Effector memory CD4-positive, alpha-beta T cell (primary cell): ENCODE results near the gene ENO2.
A peak's percentile ranks its signal among the peaks of the same experiment; 100 is the strongest.

Experiments used
- DNase-seq, 3 donors: peaks; one replicate each; pipeline ENCODE4 v3.0.0-alpha.2; 2020
- H3K27ac ChIP-seq: 2 replicates; pipeline ENCODE4 v1.7.0; 2013; ENCODE audit warnings: mild to moderate bottlenecking, low read length, moderate library complexity; ENCODE audit not compliant: insufficient read depth, poor library complexity, severe bottlenecking
- H3K27me3 ChIP-seq: replicated peaks from 2 replicates; pipeline ENCODE4 v1.7.0; 2013; ENCODE audit warnings: mild to moderate bottlenecking, low read length; ENCODE audit not compliant: insufficient read depth, control insufficient read depth, poor library complexity, severe bottlenecking
- H3K36me3 ChIP-seq: 2 replicates; pipeline ENCODE4 v1.7.0; 2013; ENCODE audit warnings: mild to moderate bottlenecking, low read length, moderate library complexity; ENCODE audit not compliant: control insufficient read depth, insufficient read depth
- H3K4me1 ChIP-seq: 2 replicates; pipeline ENCODE4 v1.7.0; 2013; ENCODE audit warnings: low read length, mild to moderate bottlenecking; ENCODE audit not compliant: control insufficient read depth, insufficient read depth, poor library complexity, severe bottlenecking
- H3K4me3 ChIP-seq: 2 replicates; pipeline ENCODE4 v1.7.0; 2013; ENCODE audit warnings: low read length, low read depth, mild to moderate bottlenecking; ENCODE audit not compliant: insufficient read depth, poor library complexity, severe bottlenecking
- H3K9me3 ChIP-seq: 2 replicates; pipeline ENCODE4 v1.7.0; 2013; ENCODE audit warnings: mild to moderate bottlenecking, low read length, moderate library complexity; ENCODE audit not compliant: control insufficient read depth

ENO2 gene

GRCh38 chr12:6935371-6936193 lies 21.2 kb downstream of the ENO2 start:
- H3K9me3 ChIP-seq, result no peaks in the 10 kb centered on the region
- H3K27me3 ChIP-seq, result no peaks in the 10 kb centered on the region
- H3K4me3 ChIP-seq, result no peak overlapping the region
- H3K27ac ChIP-seq, result peak overlapping the region; percentile 84
- no peak for DNase-seq
- peaks cover 9% of the 10 kb centered on the region for H3K36me3 ChIP-seq
- peaks cover 23% of the 10 kb centered on the region for H3K4me1 ChIP-seq

- H3K4me1 ChIP-seq, result peaks cover 23% of the 10 kb centered on the region
- H3K4me3 ChIP-seq, result no peak overlapping the region
- H3K36me3 ChIP-seq, result peaks cover 9% of the 10 kb centered on the region
- H3K27ac ChIP-seq, result peak overlapping the region; percentile 84
- DNase-seq, result no peak
- H3K9me3 ChIP-seq, result no peaks in the 10 kb centered on the region
- H3K27me3 ChIP-seq, result no peaks in the 10 kb centered on the region
Observed at GRCh38 chr12:6936194-6936635, 21.8 kb downstream of the ENO2 start.

DNA sequence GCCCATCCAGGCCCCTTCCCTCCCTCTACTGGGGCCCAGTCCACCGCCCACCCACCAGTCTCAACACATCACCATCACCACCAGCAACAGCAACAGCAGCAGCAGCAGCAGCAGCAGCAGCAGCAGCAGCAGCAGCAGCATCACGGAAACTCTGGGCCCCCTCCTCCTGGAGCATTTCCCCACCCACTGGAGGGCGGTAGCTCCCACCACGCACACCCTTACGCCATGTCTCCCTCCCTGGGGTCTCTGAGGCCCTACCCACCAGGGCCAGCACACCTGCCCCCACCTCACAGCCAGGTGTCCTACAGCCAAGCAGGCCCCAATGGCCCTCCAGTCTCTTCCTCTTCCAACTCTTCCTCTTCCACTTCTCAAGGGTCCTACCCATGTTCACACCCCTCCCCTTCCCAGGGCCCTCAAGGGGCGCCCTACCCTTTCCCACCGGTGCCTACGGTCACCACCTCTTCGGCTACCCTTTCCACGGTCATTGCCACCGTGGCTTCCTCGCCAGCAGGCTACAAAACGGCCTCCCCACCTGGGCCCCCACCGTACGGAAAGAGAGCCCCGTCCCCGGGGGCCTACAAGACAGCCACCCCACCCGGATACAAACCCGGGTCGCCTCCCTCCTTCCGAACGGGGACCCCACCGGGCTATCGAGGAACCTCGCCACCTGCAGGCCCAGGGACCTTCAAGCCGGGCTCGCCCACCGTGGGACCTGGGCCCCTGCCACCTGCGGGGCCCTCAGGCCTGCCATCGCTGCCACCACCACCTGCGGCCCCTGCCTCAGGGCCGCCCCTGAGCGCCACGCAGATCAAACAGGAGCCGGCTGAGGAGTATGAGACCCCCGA lies 22.5 kb downstream of the ENO2 start:
- H3K27me3 ChIP-seq, result no peaks in the 10 kb centered on the region
- no peak for DNase-seq
- H3K9me3 ChIP-seq, result no peaks in the 10 kb centered on the region
- H3K27ac ChIP-seq, result peak overlapping the region; percentile 84
- H3K4me1 ChIP-seq, result peaks cover 23% of the 10 kb centered on the region
- peaks cover 9% of the 10 kb centered on the region for H3K36me3 ChIP-seq
- H3K4me3 ChIP-seq, result peak overlapping the region; percentile 56

GRCh38 chr12:6937481-6938352 lies 23.3 kb downstream of the ENO2 start:
- peak; percentile 86 to 91 (median 91) for DNase-seq
- H3K27ac ChIP-seq, result peak overlapping the region; percentile 84
- no peaks in the 10 kb centered on the region for H3K27me3 ChIP-seq
- peak overlapping the region; percentile 56 for H3K4me3 ChIP-seq
- H3K4me1 ChIP-seq, result peaks cover 23% of the 10 kb centered on the region
- no peaks in the 10 kb centered on the region for H3K9me3 ChIP-seq
- peaks cover 9% of the 10 kb centered on the region for H3K36me3 ChIP-seq

DNA sequence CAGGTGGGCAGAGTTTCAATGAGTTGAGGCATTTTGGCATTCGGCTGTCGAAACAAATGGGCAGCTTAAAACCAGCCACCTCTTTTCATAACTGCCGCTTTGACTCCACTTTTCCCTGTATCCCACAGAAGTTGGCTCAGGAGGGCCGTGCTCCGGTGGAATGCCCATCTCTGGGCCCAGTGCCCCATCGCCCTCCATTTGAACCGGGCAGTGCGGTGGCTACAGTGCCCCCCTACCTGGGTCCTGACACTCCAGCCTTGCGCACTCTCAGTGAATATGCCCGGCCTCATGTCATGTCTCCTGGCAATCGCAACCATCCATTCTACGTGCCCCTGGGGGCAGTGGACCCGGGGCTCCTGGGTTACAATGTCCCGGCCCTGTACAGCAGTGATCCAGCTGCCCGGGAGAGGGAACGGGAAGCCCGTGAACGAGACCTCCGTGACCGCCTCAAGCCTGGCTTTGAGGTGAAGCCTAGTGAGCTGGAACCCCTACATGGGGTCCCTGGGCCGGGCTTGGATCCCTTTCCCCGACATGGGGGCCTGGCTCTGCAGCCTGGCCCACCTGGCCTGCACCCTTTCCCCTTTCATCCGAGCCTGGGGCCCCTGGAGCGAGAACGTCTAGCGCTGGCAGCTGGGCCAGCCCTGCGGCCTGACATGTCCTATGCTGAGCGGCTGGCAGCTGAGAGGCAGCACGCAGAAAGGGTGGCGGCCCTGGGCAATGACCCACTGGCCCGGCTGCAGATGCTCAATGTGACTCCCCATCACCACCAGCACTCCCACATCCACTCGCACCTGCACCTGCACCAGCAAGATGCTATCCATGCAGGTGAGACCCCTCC lies 24.2 kb downstream of the ENO2 start:
- no peak overlapping the region for H3K4me3 ChIP-seq
- peaks cover 9% of the 10 kb centered on the region for H3K36me3 ChIP-seq

DNA sequence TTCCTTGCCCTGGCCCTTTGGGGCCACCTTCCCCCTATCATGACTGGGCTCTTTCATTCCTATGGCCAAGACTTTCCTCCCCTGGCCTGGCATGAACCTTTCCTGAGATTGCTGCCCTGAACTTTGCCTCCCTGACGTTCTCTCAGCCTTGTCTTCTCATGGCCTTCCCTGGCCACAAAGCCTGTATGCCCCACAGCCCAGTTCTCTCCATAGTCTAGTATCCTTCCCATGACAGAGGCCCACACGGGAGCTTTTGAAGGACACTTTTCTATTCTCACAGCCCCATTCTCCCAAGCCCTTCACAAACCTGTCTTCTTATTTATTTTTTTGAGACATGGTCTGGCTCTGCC lies 24.8 kb downstream of the ENO2 start:
- no peaks in the 10 kb centered on the region for H3K27me3 ChIP-seq
- no peak overlapping the region for H3K27ac ChIP-seq
- H3K4me1 ChIP-seq, result peaks cover 27% of the 10 kb centered on the region
- H3K4me3 ChIP-seq, result no peak overlapping the region
- H3K36me3 ChIP-seq, result peaks cover 9% of the 10 kb centered on the region
- no peaks in the 10 kb centered on the region for H3K9me3 ChIP-seq
- no peak for DNase-seq

More for the DNA sequence above, 24.2 kb downstream of the ENO2 start:
- H3K27me3 ChIP-seq, result no peaks in the 10 kb centered on the region
- no peaks in the 10 kb centered on the region for H3K9me3 ChIP-seq
- peaks cover 23% of the 10 kb centered on the region for H3K4me1 ChIP-seq
- no peak for DNase-seq
- peak overlapping the region; percentile 43 for H3K27ac ChIP-seq

DNA sequence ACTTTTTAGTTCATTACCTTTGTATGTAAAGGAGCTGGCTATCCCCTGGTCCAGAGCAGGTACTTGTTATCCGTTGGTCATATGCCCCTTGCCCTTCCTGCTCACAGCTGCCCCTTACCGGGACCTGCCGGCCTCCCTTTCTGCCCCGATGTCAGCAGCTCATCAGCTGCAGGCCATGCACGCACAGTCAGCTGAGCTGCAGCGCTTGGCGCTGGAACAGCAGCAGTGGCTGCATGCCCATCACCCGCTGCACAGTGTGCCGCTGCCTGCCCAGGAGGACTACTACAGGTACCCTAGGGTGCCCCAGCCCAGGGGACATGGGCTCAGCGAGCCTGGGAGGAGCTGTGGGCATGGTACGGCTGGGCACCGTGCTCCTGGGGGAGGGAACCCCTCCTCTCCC lies 26.9 kb downstream of the ENO2 start:
- Histone ChIP-seq H3K4me3 (no peak overlapping the region), H3K4me1 (peaks cover 42% of the 10 kb centered on the region), H3K9me3 (no peaks in the 10 kb centered on the region), H3K36me3 (no peaks in the 10 kb centered on the region), H3K27me3 (no peaks in the 10 kb centered on the region), H3K27ac (no peak overlapping the region)
- DNase-seq, result no peak

- peaks cover 40% of the 10 kb centered on the region for H3K4me1 ChIP-seq
- H3K27ac ChIP-seq, result no peak overlapping the region
- no peak for DNase-seq
- H3K4me3 ChIP-seq, result no peak overlapping the region
- H3K36me3 ChIP-seq, result no peaks in the 10 kb centered on the region
- H3K9me3 ChIP-seq, result no peaks in the 10 kb centered on the region
- no peaks in the 10 kb centered on the region for H3K27me3 ChIP-seq
Observed at GRCh38 chr12:6941782-6942181, 27.4 kb downstream of the ENO2 start.

DNA sequence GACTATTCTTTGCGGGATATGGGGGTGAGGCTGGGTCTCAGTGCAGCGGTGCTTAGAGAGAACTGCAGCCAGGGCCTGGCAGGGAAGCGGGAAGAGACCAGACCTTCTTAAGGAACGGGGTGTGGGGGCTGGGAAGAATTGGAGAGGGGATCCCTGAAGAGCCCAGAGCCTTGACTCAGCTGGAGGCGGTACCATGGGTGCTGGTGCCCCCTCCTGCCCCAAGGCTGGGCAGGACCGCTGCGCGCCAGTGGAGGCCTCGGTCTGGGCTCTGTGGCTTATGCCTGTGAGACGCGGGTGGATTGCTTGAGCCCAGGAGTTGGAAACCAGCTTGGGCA lies 27.9 kb downstream of the ENO2 start:
- Histone ChIP-seq H3K4me1 (peaks cover 40% of the 10 kb centered on the region), H3K27ac (peak overlapping the region; percentile 7), H3K36me3 (no peaks in the 10 kb centered on the region), H3K9me3 (no peaks in the 10 kb centered on the region), H3K4me3 (no peak overlapping the region), H3K27me3 (no peaks in the 10 kb centered on the region)
- DNase-seq, result no peak
